Kidney epithelial cell (primary cell): ENCODE data around the gene STEAP2. TPM values are rescaled to one million over a fixed set of nuclear protein-coding genes. Genes with fewer than 3 reads are reported as not detected.

ENCODE experiments used
- DNase-seq: peaks from one replicate; pipeline ENCODE4 v3.0.0-alpha.2; 2010; ENCODE audit warnings: low read depth
- H3K27me3 ChIP-seq: 2 replicates; pipeline ENCODE4 v1.6.0; 2011; ENCODE audit warnings: low read length; ENCODE audit not compliant: control insufficient read depth, insufficient read depth
- H3K36me3 ChIP-seq: 2 replicates; pipeline ENCODE4 v1.5.1; 2011; ENCODE audit warnings: low read length; ENCODE audit not compliant: control insufficient read depth, insufficient read depth
- H3K4me3 ChIP-seq: 2 replicates; pipeline ENCODE4 v1.5.1; 2011; ENCODE audit warnings: low read depth, mild to moderate bottlenecking, control low read depth, low read length
- total RNA-seq: library from RNA; depleted of rRNA; stranded (reverse); fragments of >200 nt; gene quantifications from 2 replicates; pipeline ENCODE4 v1.2.3, GENCODE V29; 2015
- TF ChIP-seq, protein P1 (sequence below): IDR thresholded peaks from 2 replicates; pipeline ENCODE4 v1.5.1; 2011; ENCODE audit warnings: mild to moderate bottlenecking, moderate library complexity, low read length, control low read depth, inconsistent platforms; ENCODE audit not compliant: insufficient read depth, poor library complexity, severe bottlenecking

The STEAP2 gene
- total RNA-seq, 1 donor from 2014 or later: 5.2 TPM

DNA sequence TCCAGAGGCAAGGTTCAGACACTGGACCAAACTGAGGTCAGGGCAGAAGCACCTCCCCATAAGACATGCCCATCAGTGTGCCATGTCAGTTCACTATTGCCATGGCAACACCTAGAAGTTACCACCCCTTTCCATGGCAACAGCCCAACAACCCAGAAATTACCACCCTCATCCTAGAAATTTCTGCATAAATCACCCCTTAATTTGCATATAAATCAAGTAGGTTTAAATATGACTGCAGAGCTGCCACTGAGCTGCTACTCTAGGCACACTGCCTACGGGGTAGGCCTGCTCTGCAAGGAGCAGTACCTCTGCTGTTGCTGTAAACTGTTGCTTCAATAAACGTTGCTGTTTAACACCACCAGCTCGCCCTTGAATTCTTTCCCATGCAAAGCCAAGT is 12.7 kb downstream of the STEAP2 start:
- no peak overlapping the region for H3K4me3 ChIP-seq
- TF ChIP-seq, protein P1, sequence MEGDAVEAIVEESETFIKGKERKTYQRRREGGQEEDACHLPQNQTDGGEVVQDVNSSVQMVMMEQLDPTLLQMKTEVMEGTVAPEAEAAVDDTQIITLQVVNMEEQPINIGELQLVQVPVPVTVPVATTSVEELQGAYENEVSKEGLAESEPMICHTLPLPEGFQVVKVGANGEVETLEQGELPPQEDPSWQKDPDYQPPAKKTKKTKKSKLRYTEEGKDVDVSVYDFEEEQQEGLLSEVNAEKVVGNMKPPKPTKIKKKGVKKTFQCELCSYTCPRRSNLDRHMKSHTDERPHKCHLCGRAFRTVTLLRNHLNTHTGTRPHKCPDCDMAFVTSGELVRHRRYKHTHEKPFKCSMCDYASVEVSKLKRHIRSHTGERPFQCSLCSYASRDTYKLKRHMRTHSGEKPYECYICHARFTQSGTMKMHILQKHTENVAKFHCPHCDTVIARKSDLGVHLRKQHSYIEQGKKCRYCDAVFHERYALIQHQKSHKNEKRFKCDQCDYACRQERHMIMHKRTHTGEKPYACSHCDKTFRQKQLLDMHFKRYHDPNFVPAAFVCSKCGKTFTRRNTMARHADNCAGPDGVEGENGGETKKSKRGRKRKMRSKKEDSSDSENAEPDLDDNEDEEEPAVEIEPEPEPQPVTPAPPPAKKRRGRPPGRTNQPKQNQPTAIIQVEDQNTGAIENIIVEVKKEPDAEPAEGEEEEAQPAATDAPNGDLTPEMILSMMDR: no peak
- no peak for DNase-seq
- H3K36me3 ChIP-seq: no peaks in the 10 kb centered on the region
- H3K27me3 ChIP-seq: no peaks in the 10 kb centered on the region

DNA sequence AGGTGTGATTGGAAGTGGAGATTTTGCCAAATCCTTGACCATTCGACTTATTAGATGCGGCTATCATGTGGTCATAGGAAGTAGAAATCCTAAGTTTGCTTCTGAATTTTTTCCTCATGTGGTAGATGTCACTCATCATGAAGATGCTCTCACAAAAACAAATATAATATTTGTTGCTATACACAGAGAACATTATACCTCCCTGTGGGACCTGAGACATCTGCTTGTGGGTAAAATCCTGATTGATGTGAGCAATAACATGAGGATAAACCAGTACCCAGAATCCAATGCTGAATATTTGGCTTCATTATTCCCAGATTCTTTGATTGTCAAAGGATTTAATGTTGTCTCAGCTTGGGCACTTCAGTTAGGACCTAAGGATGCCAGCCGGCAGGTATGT is 13.6 kb downstream of the STEAP2 start:
- Histone ChIP-seq H3K27me3 (no peaks in the 10 kb centered on the region), H3K4me3 (no peak overlapping the region)
- TF ChIP-seq, protein P1: no peak

DNA sequence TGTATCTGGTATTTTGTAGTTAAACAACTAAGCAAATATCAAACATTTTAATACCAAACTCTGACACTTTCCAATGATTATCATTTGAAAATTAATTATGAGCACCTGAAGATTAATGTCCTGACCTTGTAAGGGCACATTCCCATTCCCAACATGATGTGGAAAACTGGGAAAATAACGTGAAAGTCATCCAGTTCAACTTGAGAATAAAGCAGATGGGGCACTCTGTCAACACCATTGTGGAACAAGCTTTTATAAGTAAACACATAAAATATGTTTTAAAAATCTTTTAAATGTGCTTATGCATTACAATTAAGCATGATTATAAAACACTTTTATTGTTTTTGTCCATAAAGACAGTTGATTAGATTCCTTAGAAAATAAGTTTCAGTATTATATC is 14.1 kb downstream of the STEAP2 start:
- H3K27me3 ChIP-seq: no peaks in the 10 kb centered on the region
- H3K4me3 ChIP-seq: no peak overlapping the region
- no peaks in the 10 kb centered on the region for H3K36me3 ChIP-seq
- DNase-seq: no peak
- TF ChIP-seq, protein P1: no peak

More for the DNA sequence above, 13.6 kb downstream of the STEAP2 start:
- no peaks in the 10 kb centered on the region for H3K36me3 ChIP-seq
- DNase-seq: no peak

DNA sequence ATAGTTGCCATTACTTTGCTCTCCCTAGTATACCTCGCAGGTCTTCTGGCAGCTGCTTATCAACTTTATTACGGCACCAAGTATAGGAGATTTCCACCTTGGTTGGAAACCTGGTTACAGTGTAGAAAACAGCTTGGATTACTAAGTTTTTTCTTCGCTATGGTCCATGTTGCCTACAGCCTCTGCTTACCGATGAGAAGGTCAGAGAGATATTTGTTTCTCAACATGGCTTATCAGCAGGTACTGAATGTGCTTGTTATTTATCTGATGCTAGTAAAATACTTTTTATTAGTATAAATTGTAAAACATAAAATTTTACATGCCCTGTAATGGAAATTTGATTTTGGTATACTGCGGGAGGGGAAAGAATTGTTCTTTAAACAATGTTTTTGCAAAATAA is 15.7 kb downstream of the STEAP2 start:
- no peaks in the 10 kb centered on the region for H3K36me3 ChIP-seq
- no peak overlapping the region for H3K4me3 ChIP-seq
- no peaks in the 10 kb centered on the region for H3K27me3 ChIP-seq
- no peak for DNase-seq
- TF ChIP-seq, protein P1: no peak

DNA sequence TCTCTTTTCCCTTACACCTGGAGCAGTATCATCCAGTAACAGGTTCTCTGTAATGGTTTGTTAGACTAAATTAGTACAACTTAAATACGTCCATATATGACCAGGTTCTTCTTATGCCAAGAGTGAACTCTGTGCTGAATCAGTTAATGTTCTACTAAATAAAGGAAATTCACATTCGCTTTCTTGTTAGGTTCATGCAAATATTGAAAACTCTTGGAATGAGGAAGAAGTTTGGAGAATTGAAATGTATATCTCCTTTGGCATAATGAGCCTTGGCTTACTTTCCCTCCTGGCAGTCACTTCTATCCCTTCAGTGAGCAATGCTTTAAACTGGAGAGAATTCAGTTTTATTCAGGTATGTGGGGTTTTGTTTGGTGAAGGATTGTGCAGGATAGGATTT is 18.1 kb downstream of the STEAP2 start:
- Histone ChIP-seq H3K4me3 (no peak overlapping the region), H3K27me3 (no peaks in the 10 kb centered on the region), H3K36me3 (no peaks in the 10 kb centered on the region)
- TF ChIP-seq, protein P1: no peak
- DNase-seq: no peak

DNA sequence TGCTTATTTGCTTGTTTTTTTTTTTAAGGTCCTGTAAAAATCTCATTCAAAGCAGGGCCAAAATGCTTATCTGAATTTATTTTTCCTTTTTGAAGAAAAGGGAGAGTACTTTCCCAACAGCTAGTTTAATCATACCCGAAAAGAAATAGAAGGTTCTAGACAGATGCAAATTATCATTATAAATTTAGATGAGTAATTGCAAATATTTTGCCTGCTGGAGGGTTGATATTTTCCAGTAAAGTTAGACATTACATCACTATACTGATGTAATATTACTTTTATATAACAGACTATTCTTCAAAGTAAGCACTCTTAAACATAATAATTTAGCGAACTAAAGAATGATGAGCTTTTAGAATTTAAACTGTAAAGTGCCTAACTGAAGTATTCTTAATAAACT is 19.3 kb downstream of the STEAP2 start:
- Histone ChIP-seq H3K36me3 (no peaks in the 10 kb centered on the region), H3K27me3 (no peaks in the 10 kb centered on the region), H3K4me3 (no peak overlapping the region)
- DNase-seq: no peak
- TF ChIP-seq, protein P1: no peak
